Superior temporal gyrus (tissue), 1 donor: ENCODE data around the gene SCNN1G.

ENCODE experiments used
- DNase-seq: peaks from one replicate; pipeline ENCODE4 v3.0.0-alpha.2; 2016; ENCODE audit errors: extremely low spot score

The SCNN1G gene

GRCh38 chr16:23202166-23202565 is 19.6 kb downstream of the SCNN1G start:
- DNase-seq, result no peak

GRCh38 chr16:23206986-23207385 is 24.4 kb downstream of the SCNN1G start:
- DNase-seq, result no peak

GRCh38 chr16:23207485-23207884 is 24.9 kb downstream of the SCNN1G start:
- no peak for DNase-seq

- no peak for DNase-seq
These were observed 27.1 kb downstream of the SCNN1G start for GRCh38 chr16:23209606-23210005.

GRCh38 chr16:23213831-23214230 is 31.3 kb downstream of the SCNN1G start:
- DNase-seq, result no peak

GRCh38 chr16:23214796-23215195 is 32.3 kb downstream of the SCNN1G start:
- DNase-seq, result no peak

- DNase-seq, result no peak
These were observed 32.9 kb downstream of the SCNN1G start for GRCh38 chr16:23215435-23215834.

- DNase-seq, result no peak
These were observed 34.2 kb downstream of the SCNN1G start for GRCh38 chr16:23216658-23217246.

- DNase-seq, result no peak
These were observed 35.1 kb downstream of the SCNN1G start for GRCh38 chr16:23217646-23218045.

GRCh38 chr16:23222929-23223328 is 40.4 kb downstream of the SCNN1G start:
- DNase-seq, result no peak

- no peak for DNase-seq
These were observed 40.8 kb downstream of the SCNN1G start for GRCh38 chr16:23223368-23223767.

GRCh38 chr16:23225109-23225508 is 42.6 kb downstream of the SCNN1G start:
- no peak for DNase-seq

- no peak for DNase-seq
These were observed 43.1 kb downstream of the SCNN1G start for GRCh38 chr16:23225634-23226033.

- DNase-seq, result no peak
These were observed 45.0 kb downstream of the SCNN1G start for GRCh38 chr16:23227529-23227928.

GRCh38 chr16:23229714-23230113 is 47.2 kb downstream of the SCNN1G start:
- no peak for DNase-seq

GRCh38 chr16:23232806-23233205 is 50.3 kb downstream of the SCNN1G start:
- no peak for DNase-seq

- no peak for DNase-seq
These were observed 52.6 kb downstream of the SCNN1G start for GRCh38 chr16:23235176-23235575.

GRCh38 chr16:23236983-23237382 is 54.4 kb downstream of the SCNN1G start:
- DNase-seq, result no peak

- no peak for DNase-seq
These were observed 58.4 kb downstream of the SCNN1G start for GRCh38 chr16:23240994-23241393.

GRCh38 chr16:23244122-23244521 is 61.6 kb downstream of the SCNN1G start:
- no peak for DNase-seq

- DNase-seq, result no peak
These were observed 62.7 kb downstream of the SCNN1G start for GRCh38 chr16:23245268-23245667.

- no peak for DNase-seq
These were observed 66.0 kb downstream of the SCNN1G start for GRCh38 chr16:23248261-23249194.

GRCh38 chr16:23249830-23250229 is 67.3 kb downstream of the SCNN1G start:
- no peak for DNase-seq
